HEK293 (cell line): ENCODE results near the gene LAG3.

Experiments
- GLIS1 ChIP-seq: fragments of 450-650 bp; formaldehyde crosslinking; IDR thresholded peaks from 2 replicates; pipeline ENCODE4 v1.5.1; 2016; ENCODE audit warnings: missing biosample characterization, missing genetic modification characterization
- KLF10 ChIP-seq: fragments of 450-650 bp; IDR thresholded peaks from 2 replicates; pipeline ENCODE4 v1.5.1; 2018; ENCODE audit warnings: missing biosample characterization, mild to moderate bottlenecking, missing genetic modification characterization
- MZF1 ChIP-seq: fragments of 450-650 bp; formaldehyde crosslinking; IDR thresholded peaks from 2 replicates; pipeline ENCODE4 v1.5.1; 2017; ENCODE audit warnings: missing biosample characterization, missing genetic modification characterization, borderline replicate concordance
- PRDM1 ChIP-seq: fragments of 450-650 bp; formaldehyde crosslinking; IDR thresholded peaks from 2 replicates; pipeline ENCODE4; 2016; ENCODE audit warnings: missing biosample characterization, missing genetic modification characterization
- SALL2 ChIP-seq: fragments of 450-650 bp; formaldehyde crosslinking; IDR thresholded peaks from 2 replicates; pipeline ENCODE4 v1.5.0; 2017; ENCODE audit warnings: missing biosample characterization, mild to moderate bottlenecking, missing genetic modification characterization, borderline replicate concordance
- ZBTB17 ChIP-seq: fragments of 450-650 bp; formaldehyde crosslinking; IDR thresholded peaks from 2 replicates; pipeline ENCODE4 v1.5.1; 2016; ENCODE audit warnings: missing biosample characterization, missing genetic modification characterization
- ZBTB44 ChIP-seq: fragments of 450-650 bp; IDR thresholded peaks from 2 replicates; pipeline ENCODE4 v1.5.1; 2018; ENCODE audit warnings: missing biosample characterization, mild to moderate bottlenecking, missing genetic modification characterization
- ZBTB49 ChIP-seq: fragments of 450-650 bp; formaldehyde crosslinking; IDR thresholded peaks from 2 replicates; pipeline ENCODE4 v1.5.1; 2016; ENCODE audit warnings: missing biosample characterization, missing genetic modification characterization, low read depth
- ZFP37 ChIP-seq: fragments of 450-650 bp; formaldehyde crosslinking; IDR thresholded peaks from 2 replicates; pipeline ENCODE4 v1.5.1; 2016; ENCODE audit warnings: missing biosample characterization, missing genetic modification characterization
- ZFP41 ChIP-seq: fragments of 450-650 bp; formaldehyde crosslinking; IDR thresholded peaks from 2 replicates; pipeline ENCODE4 v1.5.1; 2016; ENCODE audit warnings: missing biosample characterization, missing genetic modification characterization, borderline replicate concordance
- ZNF10 ChIP-seq: fragments of 450-650 bp; formaldehyde crosslinking; IDR thresholded peaks from 2 replicates; pipeline ENCODE4 v1.5.1; 2017; ENCODE audit warnings: missing biosample characterization, missing genetic modification characterization
- ZNF2 ChIP-seq: fragments of 450-650 bp; formaldehyde crosslinking; IDR thresholded peaks from 2 replicates; pipeline ENCODE4 v1.5.1; 2016; ENCODE audit warnings: missing biosample characterization, missing genetic modification characterization
- ZNF530 ChIP-seq: fragments of 450-650 bp; formaldehyde crosslinking; IDR thresholded peaks from 2 replicates; pipeline ENCODE4 v1.5.1; 2016; ENCODE audit warnings: low read depth, missing biosample characterization, missing genetic modification characterization
- ZNF654 ChIP-seq: fragments of 450-650 bp; formaldehyde crosslinking; IDR thresholded peaks from 2 replicates; pipeline ENCODE4 v1.5.1; 2016; ENCODE audit warnings: low read depth, missing biosample characterization, missing genetic modification characterization
- ZNF776 ChIP-seq: fragments of 450-650 bp; formaldehyde crosslinking; IDR thresholded peaks from 2 replicates; pipeline ENCODE4 v1.5.0; 2017; ENCODE audit warnings: missing biosample characterization, missing genetic modification characterization, borderline replicate concordance
- ZSCAN16 ChIP-seq: fragments of 450-650 bp; formaldehyde crosslinking; IDR thresholded peaks from 2 replicates; pipeline ENCODE4 v1.5.1; 2016; ENCODE audit warnings: missing biosample characterization, missing genetic modification characterization
- TF ChIP-seq, protein P1 (sequence below): fragments of 450-650 bp; formaldehyde crosslinking; IDR thresholded peaks from 2 replicates; pipeline ENCODE4 v1.5.1; 2016; ENCODE audit warnings: missing biosample characterization, missing genetic modification characterization
- TF ChIP-seq, protein P2 (sequence below): fragments of 450-650 bp; formaldehyde crosslinking; IDR thresholded peaks from 2 replicates; pipeline ENCODE4 v1.5.1; 2016; ENCODE audit warnings: missing biosample characterization, missing genetic modification characterization
- TF ChIP-seq, protein P3 (sequence below): fragments of 450-650 bp; formaldehyde crosslinking; IDR thresholded peaks from 2 replicates; pipeline ENCODE4 v1.5.1; 2017; ENCODE audit warnings: missing biosample characterization, missing genetic modification characterization
- TF ChIP-seq, protein P4 (sequence below): fragments of 450-650 bp; formaldehyde crosslinking; IDR thresholded peaks from 2 replicates; pipeline ENCODE4 v1.5.1; 2016; ENCODE audit warnings: missing biosample characterization, missing genetic modification characterization

LAG3 gene

GRCh38 chr12:6735448-6736191, 36.7 kb upstream of the LAG3 start (continued):
- TF ChIP-seq, protein P1, sequence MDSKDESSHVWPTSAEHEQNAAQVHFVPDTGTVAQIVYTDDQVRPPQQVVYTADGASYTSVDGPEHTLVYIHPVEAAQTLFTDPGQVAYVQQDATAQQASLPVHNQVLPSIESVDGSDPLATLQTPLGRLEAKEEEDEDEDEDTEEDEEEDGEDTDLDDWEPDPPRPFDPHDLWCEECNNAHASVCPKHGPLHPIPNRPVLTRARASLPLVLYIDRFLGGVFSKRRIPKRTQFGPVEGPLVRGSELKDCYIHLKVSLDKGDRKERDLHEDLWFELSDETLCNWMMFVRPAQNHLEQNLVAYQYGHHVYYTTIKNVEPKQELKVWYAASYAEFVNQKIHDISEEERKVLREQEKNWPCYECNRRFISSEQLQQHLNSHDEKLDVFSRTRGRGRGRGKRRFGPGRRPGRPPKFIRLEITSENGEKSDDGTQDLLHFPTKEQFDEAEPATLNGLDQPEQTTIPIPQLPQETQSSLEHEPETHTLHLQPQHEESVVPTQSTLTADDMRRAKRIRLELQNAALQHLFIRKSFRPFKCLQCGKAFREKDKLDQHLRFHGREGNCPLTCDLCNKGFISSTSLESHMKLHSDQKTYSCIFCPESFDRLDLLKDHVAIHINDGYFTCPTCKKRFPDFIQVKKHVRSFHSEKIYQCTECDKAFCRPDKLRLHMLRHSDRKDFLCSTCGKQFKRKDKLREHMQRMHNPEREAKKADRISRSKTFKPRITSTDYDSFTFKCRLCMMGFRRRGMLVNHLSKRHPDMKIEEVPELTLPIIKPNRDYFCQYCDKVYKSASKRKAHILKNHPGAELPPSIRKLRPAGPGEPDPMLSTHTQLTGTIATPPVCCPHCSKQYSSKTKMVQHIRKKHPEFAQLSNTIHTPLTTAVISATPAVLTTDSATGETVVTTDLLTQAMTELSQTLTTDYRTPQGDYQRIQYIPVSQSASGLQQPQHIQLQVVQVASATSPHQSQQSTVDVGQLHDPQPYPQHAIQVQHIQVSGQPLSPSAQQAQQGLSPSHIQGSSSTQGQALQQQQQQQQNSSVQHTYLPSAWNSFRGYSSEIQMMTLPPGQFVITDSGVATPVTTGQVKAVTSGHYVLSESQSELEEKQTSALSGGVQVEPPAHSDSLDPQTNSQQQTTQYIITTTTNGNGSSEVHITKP (tag by site-specific recombination), result peak; percentile 48; the same call in 1 of the 2 replicates
- peak; percentile 70 for TF ChIP-seq ZNF654
- TF ChIP-seq SALL2 (tag by site-specific recombination), result no peak
- TF ChIP-seq, protein P2, sequence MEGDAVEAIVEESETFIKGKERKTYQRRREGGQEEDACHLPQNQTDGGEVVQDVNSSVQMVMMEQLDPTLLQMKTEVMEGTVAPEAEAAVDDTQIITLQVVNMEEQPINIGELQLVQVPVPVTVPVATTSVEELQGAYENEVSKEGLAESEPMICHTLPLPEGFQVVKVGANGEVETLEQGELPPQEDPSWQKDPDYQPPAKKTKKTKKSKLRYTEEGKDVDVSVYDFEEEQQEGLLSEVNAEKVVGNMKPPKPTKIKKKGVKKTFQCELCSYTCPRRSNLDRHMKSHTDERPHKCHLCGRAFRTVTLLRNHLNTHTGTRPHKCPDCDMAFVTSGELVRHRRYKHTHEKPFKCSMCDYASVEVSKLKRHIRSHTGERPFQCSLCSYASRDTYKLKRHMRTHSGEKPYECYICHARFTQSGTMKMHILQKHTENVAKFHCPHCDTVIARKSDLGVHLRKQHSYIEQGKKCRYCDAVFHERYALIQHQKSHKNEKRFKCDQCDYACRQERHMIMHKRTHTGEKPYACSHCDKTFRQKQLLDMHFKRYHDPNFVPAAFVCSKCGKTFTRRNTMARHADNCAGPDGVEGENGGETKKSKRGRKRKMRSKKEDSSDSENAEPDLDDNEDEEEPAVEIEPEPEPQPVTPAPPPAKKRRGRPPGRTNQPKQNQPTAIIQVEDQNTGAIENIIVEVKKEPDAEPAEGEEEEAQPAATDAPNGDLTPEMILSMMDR, result peak; percentile 64; the same call in 1 of the 2 replicates
- no peak for TF ChIP-seq MZF1 (tag by site-specific recombination)
- TF ChIP-seq ZBTB44 (tag by site-specific recombination), result 0 out of 2 replicates have a peak, but pooled peaks have one; percentile 25
- TF ChIP-seq PRDM1 (tag by site-specific recombination), result 0 out of 2 replicates have a peak, but pooled peaks have one; percentile 16
- TF ChIP-seq ZFP37 (tag by site-specific recombination), result no peak
- TF ChIP-seq, protein P3, sequence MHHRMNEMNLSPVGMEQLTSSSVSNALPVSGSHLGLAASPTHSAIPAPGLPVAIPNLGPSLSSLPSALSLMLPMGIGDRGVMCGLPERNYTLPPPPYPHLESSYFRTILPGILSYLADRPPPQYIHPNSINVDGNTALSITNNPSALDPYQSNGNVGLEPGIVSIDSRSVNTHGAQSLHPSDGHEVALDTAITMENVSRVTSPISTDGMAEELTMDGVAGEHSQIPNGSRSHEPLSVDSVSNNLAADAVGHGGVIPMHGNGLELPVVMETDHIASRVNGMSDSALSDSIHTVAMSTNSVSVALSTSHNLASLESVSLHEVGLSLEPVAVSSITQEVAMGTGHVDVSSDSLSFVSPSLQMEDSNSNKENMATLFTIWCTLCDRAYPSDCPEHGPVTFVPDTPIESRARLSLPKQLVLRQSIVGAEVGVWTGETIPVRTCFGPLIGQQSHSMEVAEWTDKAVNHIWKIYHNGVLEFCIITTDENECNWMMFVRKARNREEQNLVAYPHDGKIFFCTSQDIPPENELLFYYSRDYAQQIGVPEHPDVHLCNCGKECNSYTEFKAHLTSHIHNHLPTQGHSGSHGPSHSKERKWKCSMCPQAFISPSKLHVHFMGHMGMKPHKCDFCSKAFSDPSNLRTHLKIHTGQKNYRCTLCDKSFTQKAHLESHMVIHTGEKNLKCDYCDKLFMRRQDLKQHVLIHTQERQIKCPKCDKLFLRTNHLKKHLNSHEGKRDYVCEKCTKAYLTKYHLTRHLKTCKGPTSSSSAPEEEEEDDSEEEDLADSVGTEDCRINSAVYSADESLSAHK (tag by site-specific recombination), result no peak
- TF ChIP-seq KLF10 (tag by site-specific recombination), result no peak
- TF ChIP-seq ZBTB17 (tag by site-specific recombination), result peak; percentile 35; the same call in 1 of the 2 replicates
- 0 out of 2 replicates have a peak, but pooled peaks have one; percentile 16 for TF ChIP-seq ZNF10 (tag by site-specific recombination)
- no peak for TF ChIP-seq GLIS1 (tag by site-specific recombination)
- 0 out of 2 replicates have a peak, but pooled peaks have one; percentile 29 for TF ChIP-seq ZNF2
- no peak for TF ChIP-seq ZNF776 (tag by site-specific recombination)
- TF ChIP-seq ZFP41 (tag by site-specific recombination), result no peak
- 0 out of 2 replicates have a peak, but pooled peaks have one; percentile 30 for TF ChIP-seq ZSCAN16 (tag by site-specific recombination)
- TF ChIP-seq ZNF530 (tag by site-specific recombination), result no peak
- TF ChIP-seq ZBTB49 (tag by site-specific recombination), result no peak
- TF ChIP-seq, protein P4, sequence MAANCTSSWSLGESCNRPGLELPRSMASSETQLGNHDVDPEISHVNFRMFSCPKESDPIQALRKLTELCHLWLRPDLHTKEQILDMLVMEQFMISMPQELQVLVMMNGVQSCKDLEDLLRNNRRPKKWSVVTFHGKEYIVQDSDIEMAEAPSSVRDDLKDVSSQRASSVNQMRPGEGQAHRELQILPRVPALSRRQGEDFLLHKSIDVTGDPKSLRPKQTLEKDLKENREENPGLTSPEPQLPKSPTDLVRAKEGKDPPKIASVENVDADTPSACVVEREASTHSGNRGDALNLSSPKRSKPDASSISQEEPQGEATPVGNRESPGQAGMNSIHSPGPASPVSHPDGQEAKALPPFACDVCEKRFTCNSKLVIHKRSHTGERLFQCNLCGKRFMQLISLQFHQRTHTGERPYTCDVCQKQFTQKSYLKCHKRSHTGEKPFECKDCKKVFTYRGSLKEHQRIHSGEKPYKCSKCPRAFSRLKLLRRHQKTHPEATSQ (tag by site-specific recombination), result no peak
